ENCODE measurements around the gene KNG1. TPM values are rescaled to one million over a fixed set of nuclear protein-coding genes. Genes with fewer than 3 reads are reported as not detected.
A peak's percentile ranks its signal among the peaks of the same experiment; 100 is the strongest.

Gene KNG1
- total RNA-seq, 1 donor from 2014 or later = not detected

DNA sequence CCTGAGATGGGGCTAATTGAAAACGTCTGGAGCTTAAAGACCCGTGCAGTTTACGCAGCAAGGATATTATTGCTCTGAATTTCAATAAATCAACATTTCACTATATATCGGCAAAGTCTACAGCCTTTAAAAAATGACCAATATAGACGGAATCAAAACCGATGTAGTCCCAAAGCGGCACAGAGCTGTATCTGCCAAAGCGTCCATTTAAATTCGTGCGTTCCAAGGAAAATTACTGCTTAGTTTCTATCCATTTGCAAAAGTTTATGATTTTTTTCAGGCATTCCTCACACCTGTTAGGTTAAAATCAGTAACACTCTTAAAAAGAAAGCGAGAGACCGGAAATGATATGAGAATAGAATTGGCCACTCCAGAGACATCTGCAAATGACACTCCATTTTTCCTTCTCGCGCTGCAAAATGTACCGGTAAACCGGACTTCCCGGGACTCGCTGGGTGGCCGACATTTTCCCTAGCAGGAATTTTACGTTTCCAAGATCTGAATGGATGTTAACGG, 65.4 kb downstream of the KNG1 start:
- H3K4me1 Mint-ChIP-seq (ENCODE audit: low read depth, unreplicated experiment) = peaks cover 16% of the 10 kb centered on the region
- peaks cover 29% of the 10 kb centered on the region for H3K36me3 Mint-ChIP-seq (ENCODE audit: low read depth, unreplicated experiment)
- peak overlapping the region; percentile 96 for H3K27ac Mint-ChIP-seq (ENCODE audit: unreplicated experiment)
- H3K4me3 Mint-ChIP-seq (ENCODE audit: unreplicated experiment) = peak overlapping the region; percentile 98
- FAIRE-seq (no peak), DNase-seq (ENCODE audit: low read depth) (no peak)
- H3K9ac ChIP-seq (ENCODE audit: low read length) = peak overlapping the region; percentile 100
- no peaks in the 10 kb centered on the region for H3K9me3 ChIP-seq (ENCODE audit: insufficient read depth, low read depth, low read length)
- H3K4me2 ChIP-seq (ENCODE audit: low read length) = peak overlapping the region; percentile 93
- H3K36me3 ChIP-seq (ENCODE audit: insufficient read depth, low read length) = peaks cover 34% of the 10 kb centered on the region
- no peaks in the 10 kb centered on the region for H3K27me3 ChIP-seq (ENCODE audit: insufficient read depth, low read length)
- H3K79me2 ChIP-seq (ENCODE audit: insufficient read depth, low read length) = peaks cover 48% of the 10 kb centered on the region
- no peak for TF ChIP-seq EZH2 (IDR thresholded peaks at IDR 0.05; ENCODE audit: insufficient read depth, low read length)
- TF ChIP-seq, protein P1, sequence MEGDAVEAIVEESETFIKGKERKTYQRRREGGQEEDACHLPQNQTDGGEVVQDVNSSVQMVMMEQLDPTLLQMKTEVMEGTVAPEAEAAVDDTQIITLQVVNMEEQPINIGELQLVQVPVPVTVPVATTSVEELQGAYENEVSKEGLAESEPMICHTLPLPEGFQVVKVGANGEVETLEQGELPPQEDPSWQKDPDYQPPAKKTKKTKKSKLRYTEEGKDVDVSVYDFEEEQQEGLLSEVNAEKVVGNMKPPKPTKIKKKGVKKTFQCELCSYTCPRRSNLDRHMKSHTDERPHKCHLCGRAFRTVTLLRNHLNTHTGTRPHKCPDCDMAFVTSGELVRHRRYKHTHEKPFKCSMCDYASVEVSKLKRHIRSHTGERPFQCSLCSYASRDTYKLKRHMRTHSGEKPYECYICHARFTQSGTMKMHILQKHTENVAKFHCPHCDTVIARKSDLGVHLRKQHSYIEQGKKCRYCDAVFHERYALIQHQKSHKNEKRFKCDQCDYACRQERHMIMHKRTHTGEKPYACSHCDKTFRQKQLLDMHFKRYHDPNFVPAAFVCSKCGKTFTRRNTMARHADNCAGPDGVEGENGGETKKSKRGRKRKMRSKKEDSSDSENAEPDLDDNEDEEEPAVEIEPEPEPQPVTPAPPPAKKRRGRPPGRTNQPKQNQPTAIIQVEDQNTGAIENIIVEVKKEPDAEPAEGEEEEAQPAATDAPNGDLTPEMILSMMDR (IDR thresholded peaks at IDR 0.05; ENCODE audit: insufficient read depth, low read depth, low read length) = no peak
- H3K27me3 Mint-ChIP-seq (ENCODE audit: low read depth, unreplicated experiment) = no peaks in the 10 kb centered on the region
- peaks cover 24% of the 10 kb centered on the region for H3K4me1 ChIP-seq (ENCODE audit: insufficient read depth, low read length)
- H3K4me3 ChIP-seq (ENCODE audit: insufficient read depth, low read depth, low read length) = peak overlapping the region; percentile 100
- no peaks in the 10 kb centered on the region for H3K9me3 Mint-ChIP-seq (ENCODE audit: unreplicated experiment)
- H4K20me1 ChIP-seq (ENCODE audit: insufficient read depth, low read length) = peaks cover 42% of the 10 kb centered on the region
- peak overlapping the region; percentile 99 for H3K27ac ChIP-seq (ENCODE audit: low read depth, low read length)
- H2AFZ ChIP-seq (ENCODE audit: low read depth, low read length) = peak overlapping the region; percentile 95

DNA sequence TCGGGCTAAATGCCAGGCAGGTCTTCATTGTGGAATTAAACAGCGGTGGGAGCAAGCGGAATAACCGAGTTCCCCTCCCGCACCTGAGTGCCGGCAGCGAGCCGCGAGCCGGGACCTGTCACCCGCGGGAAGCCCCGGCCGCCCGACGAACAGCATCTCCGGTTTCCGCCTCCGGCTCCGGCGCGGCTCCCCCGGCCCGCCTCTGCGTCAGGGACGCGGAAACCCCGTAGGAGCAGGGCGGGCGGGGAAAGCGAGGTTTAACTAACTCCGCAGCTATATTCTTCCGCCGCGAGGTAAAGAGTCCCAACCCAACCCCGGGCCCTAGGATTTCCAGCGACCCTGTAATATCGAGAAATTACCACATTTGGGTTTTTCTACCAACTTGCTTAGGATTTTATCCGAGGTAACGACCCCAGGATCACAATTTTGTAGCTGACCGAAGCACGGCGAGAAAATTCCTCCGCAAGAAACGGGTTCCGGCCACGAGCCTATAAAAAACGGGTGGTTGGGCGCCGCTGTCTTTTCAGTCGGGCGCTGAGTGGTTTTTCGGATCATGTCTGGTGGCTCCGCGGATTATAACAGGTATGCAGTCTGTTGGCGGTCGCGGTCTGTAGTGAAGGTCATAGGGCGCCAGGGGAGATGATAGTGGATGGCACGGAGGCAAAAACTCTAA, 66.0 kb downstream of the KNG1 start, which contains the start of gene EIF4A2:
Gene EIF4A2, plus strand, starts transcription at position 520 of the 673 bp plus-strand sequence. Its CDS starts 34 bp downstream, at position 554.
- peak within 1 kb of the TSS; percentile 99 for H3K27ac ChIP-seq (ENCODE audit: low read depth, low read length)
- peak within 1 kb of the TSS; percentile 95 for H2AFZ ChIP-seq (ENCODE audit: low read depth, low read length)
- peaks cover 22% of the 10 kb centered on the region for H3K4me1 Mint-ChIP-seq (ENCODE audit: low read depth, unreplicated experiment)
- no peaks in the 10 kb centered on the region for H3K9me3 Mint-ChIP-seq (ENCODE audit: unreplicated experiment)
- peak within 1 kb of the TSS; percentile 100 for H3K4me3 ChIP-seq (ENCODE audit: insufficient read depth, low read depth, low read length)
- H3K9ac ChIP-seq (ENCODE audit: low read length) = peak within 1 kb of the TSS; percentile 100
- H3K27me3 Mint-ChIP-seq (ENCODE audit: low read depth, unreplicated experiment) = no peaks in the 10 kb centered on the region
- FAIRE-seq = no peak
- TF ChIP-seq, protein P1 (IDR thresholded peaks at IDR 0.05; ENCODE audit: insufficient read depth, low read depth, low read length) = no peak
- TF ChIP-seq EZH2 (IDR thresholded peaks at IDR 0.05; ENCODE audit: insufficient read depth, low read length) = no peak
- peak within 1 kb of the TSS; percentile 98 for H3K4me3 Mint-ChIP-seq (ENCODE audit: unreplicated experiment)
- H3K27me3 ChIP-seq (ENCODE audit: insufficient read depth, low read length) = no peaks in the 10 kb centered on the region
- no peaks in the 10 kb centered on the region for H3K9me3 ChIP-seq (ENCODE audit: insufficient read depth, low read depth, low read length)
- DNase-seq (ENCODE audit: low read depth) = peak; percentile 79
- H4K20me1 ChIP-seq (ENCODE audit: insufficient read depth, low read length) = peaks cover 48% of the 10 kb centered on the region
- H3K4me1 ChIP-seq (ENCODE audit: insufficient read depth, low read length) = peaks cover 24% of the 10 kb centered on the region
- H3K36me3 ChIP-seq (ENCODE audit: insufficient read depth, low read length) = peaks cover 40% of the 10 kb centered on the region
- peaks cover 54% of the 10 kb centered on the region for H3K79me2 ChIP-seq (ENCODE audit: insufficient read depth, low read length)
- H3K4me2 ChIP-seq (ENCODE audit: low read length) = peak within 1 kb of the TSS; percentile 93
- H3K27ac Mint-ChIP-seq (ENCODE audit: unreplicated experiment) = peak within 1 kb of the TSS; percentile 98
- H3K36me3 Mint-ChIP-seq (ENCODE audit: low read depth, unreplicated experiment) = peaks cover 32% of the 10 kb centered on the region

Data from astrocyte (in vitro differentiated cells and primary cell).